ENCODE results near the gene NUP37. TPM values are rescaled to one million over a fixed set of nuclear protein-coding genes. Genes with fewer than 3 reads are reported as not detected.
A peak's percentile ranks its signal among the peaks of the same experiment; 100 is the strongest.

The NUP37 gene
- total and polyA plus RNA-seq, 9 of the 15 experiments (the other 6 are each of a cell fraction or from before 2014, with no cell fraction given) = 72.2 to 429 (median 170) TPM

DNA sequence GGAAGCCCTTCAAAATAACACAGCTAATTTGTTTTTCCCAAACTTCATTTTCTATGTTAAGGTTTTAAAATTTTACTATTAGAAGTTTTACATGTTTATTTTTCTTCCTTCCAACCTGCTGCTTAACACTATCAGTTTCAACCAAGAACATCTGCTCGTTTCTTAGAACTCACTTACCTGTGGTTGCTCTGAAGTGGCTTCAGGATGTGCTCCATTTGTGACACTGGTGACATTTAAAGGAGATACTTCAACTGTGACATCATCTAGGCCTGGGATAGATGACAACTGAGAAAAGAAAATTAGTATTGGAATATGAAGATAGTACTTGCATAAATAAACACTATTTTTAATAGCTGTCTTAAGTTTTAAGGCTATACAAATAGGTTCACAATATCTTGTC is 76.0 kb downstream of the NUP37 start:
- H3K4me2 ChIP-seq (ENCODE audit: insufficient read depth, low read length) = no peak overlapping the region
- H4K20me1 ChIP-seq (replicated peaks; ENCODE audit: control insufficient read depth, insufficient read depth, low read length) = no peaks in the 10 kb centered on the region
- peaks cover 10% of the 10 kb centered on the region; the same call in 1 of the 3 replicates for H3K36me3 ChIP-seq (ENCODE audit: control insufficient read depth, insufficient read depth, low read length)
- no peaks in the 10 kb centered on the region for H3K27me3 ChIP-seq (ENCODE audit: control insufficient read depth in 2 of 2, insufficient read depth in 2 of 2, low read length in 2 of 2)
- FAIRE-seq = peak; percentile 73
- peak in 2 of 4 experiments; percentile 21 for DNase-seq (ENCODE audit: extremely low read depth in 1 of 4, low spot score in 3 of 4)
- no peak overlapping the region for H3K4me3 ChIP-seq
- no peaks in the 10 kb centered on the region for H3K9me3 ChIP-seq (replicated peaks; ENCODE audit: control insufficient read depth, insufficient read depth, low read depth, low read length)
- peaks cover 3% of the 10 kb centered on the region for H3K9me1 ChIP-seq (ENCODE audit: control insufficient read depth, insufficient read depth, low read length)
- no peak overlapping the region for H2AFZ ChIP-seq (ENCODE audit: low read depth, low read length)
- no peak overlapping the region for H3K27ac ChIP-seq (ENCODE audit: extremely low read depth, low read depth, low read length)
- 13% methylated on average over 1 of the region's 1 CpG for WGBS (ENCODE audit: insufficient coverage, low coverage, missing lambda C conversion rate)
- no peaks in the 10 kb centered on the region; a peak in 1 of 5 replicates for H3K4me1 ChIP-seq (replicated peaks in 1 of 2; ENCODE audit: control insufficient read depth in 2 of 2, insufficient read depth in 2 of 2, low read length in 2 of 2)
- TF ChIP-seq STAT5A (IDR thresholded peaks at IDR 0.05; ENCODE audit: borderline replicate concordance, low read length) = peak; percentile 50; the same call in 1 of the 2 replicates
- TF ChIP-seq HNRNPL (IDR thresholded peaks at IDR 0.05; ENCODE audit: low read depth, low read length) = no peak
- TF ChIP-seq TCF3 (CRISPR knock-in tag; IDR thresholded peaks at IDR 0.05) = peak; percentile 59
- CTCF ChIA-PET (ENCODE audit: low intra/inter-chr PET ratio) = no interaction called here
- in situ Hi-C loops (cut with MboI) = no loop called here
- BruUV-seq (replicated peaks) = no TSS peak
- H3K9ac ChIP-seq (ENCODE audit: insufficient read depth in 1 of 2, low read depth in 2 of 2, low read length in 2 of 2) = no peak overlapping the region
- no peaks in the 10 kb centered on the region for H3K79me2 ChIP-seq (ENCODE audit: control insufficient read depth, insufficient read depth, low read length)
- ATAC-seq = peak; percentile 63; the same call in 2 of the 3 replicates
- POLR2A ChIA-PET = interaction anchor here (0.8 kb wide), 1 partner anchor 10 kb away, joined by 3 read pairs; no protein-coding TSS in a partner anchor
- intact Hi-C loops (cut with micrococcal nuclease) = no loop called here

DNA sequence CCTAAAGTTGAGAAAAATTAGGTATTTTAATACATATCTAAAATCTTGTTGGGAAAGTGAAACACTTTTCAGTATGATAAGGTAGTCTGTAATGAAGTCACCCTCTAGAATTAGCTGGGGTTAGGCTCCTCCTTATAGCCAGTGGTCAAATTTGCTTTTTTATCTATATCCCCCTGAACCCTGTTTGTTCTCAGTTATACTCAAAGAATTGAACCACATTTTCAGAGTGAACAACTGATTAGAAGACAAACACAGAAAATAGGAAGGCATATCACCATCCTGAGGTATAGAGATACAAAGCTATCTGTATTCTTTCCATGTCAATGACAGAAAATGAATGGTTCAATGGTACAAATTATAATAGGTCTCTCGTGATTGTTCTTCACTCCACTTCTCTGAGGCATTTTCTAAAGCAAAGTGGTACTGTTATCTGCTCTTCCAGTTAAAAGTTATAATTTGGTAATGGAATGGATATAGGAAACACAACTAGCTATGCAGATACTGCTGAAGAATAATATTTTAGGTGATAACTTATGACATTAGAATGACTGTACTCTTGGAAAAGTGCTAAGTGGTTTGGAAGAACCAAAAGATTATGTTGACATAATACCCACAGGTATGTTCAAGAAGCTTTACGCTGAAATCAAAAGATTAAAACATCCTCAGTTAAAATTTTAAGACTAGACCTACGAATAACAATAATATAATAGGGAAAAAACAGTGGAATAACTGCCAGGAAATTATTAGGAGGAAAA is 85.7 kb downstream of the NUP37 start:
- FAIRE-seq (no peak), DNase-seq (ENCODE audit: extremely low read depth in 1 of 4, low spot score in 3 of 4) (peak in 1 of 4 experiments; percentile 12), ATAC-seq (no peak; the same call in 2 of the 3 replicates)
- Histone ChIP-seq H3K4me2 (ENCODE audit: insufficient read depth, low read length) (no peak overlapping the region), H3K79me2 (ENCODE audit: control insufficient read depth, insufficient read depth, low read length) (no peaks in the 10 kb centered on the region), H3K9ac (ENCODE audit: insufficient read depth in 1 of 2, low read depth in 2 of 2, low read length in 2 of 2) (no peak overlapping the region), H3K9me3 (replicated peaks; ENCODE audit: control insufficient read depth, insufficient read depth, low read depth, low read length) (no peaks in the 10 kb centered on the region), H3K27ac (ENCODE audit: extremely low read depth, low read depth, low read length) (no peak overlapping the region), H3K4me3 (no peak overlapping the region), H3K4me1 (replicated peaks in 1 of 2; ENCODE audit: control insufficient read depth in 2 of 2, insufficient read depth in 2 of 2, low read length in 2 of 2) (no peaks in the 10 kb centered on the region), H3K36me3 (ENCODE audit: control insufficient read depth, insufficient read depth, low read length) (no peaks in the 10 kb centered on the region), H3K27me3 (ENCODE audit: control insufficient read depth in 2 of 2, insufficient read depth in 2 of 2, low read length in 2 of 2) (no peaks in the 10 kb centered on the region), H3K9me1 (ENCODE audit: control insufficient read depth, insufficient read depth, low read length) (no peaks in the 10 kb centered on the region), H4K20me1 (replicated peaks; ENCODE audit: control insufficient read depth, insufficient read depth, low read length) (no peaks in the 10 kb centered on the region), H2AFZ (ENCODE audit: low read depth, low read length) (no peak overlapping the region)
- TF ChIP-seq CBFA2T3 (IDR thresholded peaks at IDR 0.05) (peak; percentile 37; the same call in 1 of the 2 replicates), ASH1L (IDR thresholded peaks at IDR 0.05; ENCODE audit: borderline replicate concordance, low read depth, partially characterized antibody) (no peak), HNRNPK (IDR thresholded peaks at IDR 0.05; ENCODE audit: low read depth, low read length, poor library complexity, severe bottlenecking) (no peak)
- BruUV-seq (replicated peaks) = no TSS peak
- POLR2A ChIA-PET = interaction anchor here (0.7 to 1.0 kb wide), 2 partner anchors 9 to 12 kb away, joined by 3 to 4 read pairs; no protein-coding TSS in a partner anchor
- in situ Hi-C loops (cut with MboI) (no loop called here), intact Hi-C loops (cut with micrococcal nuclease) (no loop called here)
- CTCF ChIA-PET (ENCODE audit: low intra/inter-chr PET ratio) = no interaction called here
- WGBS (ENCODE audit: insufficient coverage, low coverage, missing lambda C conversion rate) = 27% methylated on average over 3 of the region's 3 CpGs
